Esophagus squamous epithelium (tissue), 4 donors: ENCODE measurements around the gene PP2D1.

Experiments used
- CTCF ChIP-seq, 6 experiments: fragments of 450-650 bp in 4 of 6; fragments of 200-600 bp in 2 of 6; sonication (generic) in 2 of 6; IDR thresholded peaks; one replicate each; pipeline ENCODE4 v1.5.1; 2016 to 2019; ENCODE audit warnings: antibody characterized with exemption in 6 of 6, mild to moderate bottlenecking in 4 of 6, moderate library complexity in 4 of 6
- POLR2A ChIP-seq, 4 donors: fragments of 450-650 bp; IDR thresholded peaks; one replicate each; pipeline ENCODE4 v1.6.1; 2017; ENCODE audit warnings: antibody characterized with exemption in 4 of 4, mild to moderate bottlenecking in 4 of 4, moderate library complexity in 3 of 4

DNA sequence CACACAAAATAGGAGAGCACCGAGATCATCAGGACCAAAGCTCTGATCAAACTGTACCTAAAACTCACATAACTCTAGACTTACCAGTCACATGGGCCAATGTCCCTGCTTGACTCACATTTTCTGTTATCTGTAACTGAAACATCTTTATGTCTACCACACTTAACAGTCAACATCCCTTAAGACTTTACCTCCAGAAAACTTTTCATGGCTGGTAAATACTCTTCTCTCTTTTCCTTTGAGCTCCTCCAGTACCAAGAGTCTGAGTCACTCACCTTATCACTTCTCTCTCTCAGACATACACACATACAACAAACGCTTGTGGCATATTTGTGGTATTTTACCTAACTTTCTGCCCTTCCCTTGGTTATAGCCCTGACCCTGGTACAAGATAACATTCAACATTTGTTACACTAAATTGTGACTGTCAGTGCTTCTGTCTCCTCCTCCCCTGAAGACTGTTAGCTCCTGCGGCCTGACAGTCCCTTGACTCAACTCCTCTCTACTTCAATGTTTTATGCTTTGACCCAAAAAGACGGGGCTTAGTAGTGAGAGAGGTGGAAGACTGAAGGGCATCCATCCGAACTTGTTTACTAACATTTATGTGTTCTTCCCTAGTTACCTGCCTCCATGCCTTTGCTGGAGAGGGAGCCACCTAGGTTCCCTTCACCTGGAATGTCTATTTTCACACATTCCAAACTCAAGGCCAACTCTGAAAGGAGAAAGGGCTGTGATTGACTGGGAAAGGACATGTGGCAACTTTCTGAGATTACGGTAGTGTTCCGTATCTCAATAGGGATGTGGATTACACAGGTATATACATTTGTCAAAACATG, 74.4 kb downstream of the PP2D1 start:
- TF ChIP-seq CTCF (IDR thresholded peaks at IDR 0.05) (no peak), POLR2A (IDR thresholded peaks at IDR 0.05) (no peak)
